G401.6 (cell line): ENCODE results near the gene QSOX1.

Experiments
- FAIRE-seq: peaks from 2 replicates; lab custom pipeline; 2012; peaks lifted over from hg19 to GRCh38; lab: Jason Lieb, UNC

Gene QSOX1

GRCh38 chr1:180171691-180172090 lies 17.0 kb downstream of the QSOX1 start:
- FAIRE-seq: no peak

DNA sequence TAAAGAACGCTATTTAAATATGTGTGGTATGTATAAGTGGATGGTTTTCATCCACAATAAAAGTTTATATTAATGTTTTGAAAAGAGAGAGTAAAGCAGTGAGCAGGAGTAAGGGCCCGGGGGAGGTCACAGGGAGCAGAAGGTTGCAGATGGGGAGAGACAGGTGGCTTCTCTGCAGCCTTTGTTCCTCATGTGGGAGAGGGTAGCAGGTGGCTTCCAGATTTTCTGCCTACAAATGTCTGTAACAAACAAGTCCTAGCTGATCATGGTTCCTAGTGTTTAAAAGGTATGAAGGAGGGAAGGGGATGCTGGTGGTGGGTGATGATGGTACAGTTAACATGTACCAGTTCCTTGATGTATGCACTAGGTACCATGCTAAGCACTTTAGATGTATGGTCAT lies 18.8 kb downstream of the QSOX1 start:
- FAIRE-seq: no peak

GRCh38 chr1:180173952-180174351 lies 19.3 kb downstream of the QSOX1 start:
- no peak for FAIRE-seq

- no peak for FAIRE-seq
These were observed 20.6 kb downstream of the QSOX1 start for GRCh38 chr1:180175291-180175690.

GRCh38 chr1:180175806-180176205 lies 21.1 kb downstream of the QSOX1 start:
- no peak for FAIRE-seq

DNA sequence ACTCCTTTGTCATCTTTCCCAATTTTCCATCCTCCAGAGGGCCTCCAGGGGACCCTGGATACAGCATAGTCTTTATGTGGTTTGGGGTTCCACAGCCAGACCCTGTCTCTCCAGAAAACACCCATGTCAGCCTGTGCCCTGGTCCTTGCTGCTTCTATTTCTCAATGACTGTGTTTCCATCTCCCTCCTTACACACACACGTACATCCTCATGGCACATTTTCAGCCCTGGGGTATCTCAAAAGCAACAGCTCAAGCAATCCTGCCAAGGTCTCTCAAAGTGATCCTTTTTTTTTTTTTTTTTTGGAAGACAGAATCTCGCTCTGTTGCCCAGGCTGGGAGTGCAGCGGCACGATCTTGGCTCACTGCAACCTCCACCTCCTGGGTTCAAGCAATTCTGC lies 22.3 kb downstream of the QSOX1 start:
- FAIRE-seq: no peak

DNA sequence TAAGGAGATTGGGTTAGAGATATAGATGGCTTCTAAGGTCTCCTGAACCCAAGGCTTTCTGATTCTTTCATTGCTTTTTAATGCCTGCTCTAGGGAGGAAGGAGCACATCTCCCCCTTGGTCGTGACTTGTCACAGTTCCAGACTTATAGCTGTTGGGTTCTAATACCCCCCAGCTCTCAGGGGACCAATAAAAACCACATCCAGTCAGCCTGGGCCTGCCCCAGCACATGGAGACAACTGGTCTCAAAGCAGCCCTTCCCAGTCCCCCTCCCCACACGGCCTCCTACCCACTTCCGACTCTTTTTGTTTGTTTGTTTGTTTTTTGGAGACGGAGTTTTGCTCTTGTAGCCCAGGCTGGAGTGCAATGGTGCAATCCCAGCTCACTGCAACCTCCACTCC lies 23.3 kb downstream of the QSOX1 start:
- no peak for FAIRE-seq

DNA sequence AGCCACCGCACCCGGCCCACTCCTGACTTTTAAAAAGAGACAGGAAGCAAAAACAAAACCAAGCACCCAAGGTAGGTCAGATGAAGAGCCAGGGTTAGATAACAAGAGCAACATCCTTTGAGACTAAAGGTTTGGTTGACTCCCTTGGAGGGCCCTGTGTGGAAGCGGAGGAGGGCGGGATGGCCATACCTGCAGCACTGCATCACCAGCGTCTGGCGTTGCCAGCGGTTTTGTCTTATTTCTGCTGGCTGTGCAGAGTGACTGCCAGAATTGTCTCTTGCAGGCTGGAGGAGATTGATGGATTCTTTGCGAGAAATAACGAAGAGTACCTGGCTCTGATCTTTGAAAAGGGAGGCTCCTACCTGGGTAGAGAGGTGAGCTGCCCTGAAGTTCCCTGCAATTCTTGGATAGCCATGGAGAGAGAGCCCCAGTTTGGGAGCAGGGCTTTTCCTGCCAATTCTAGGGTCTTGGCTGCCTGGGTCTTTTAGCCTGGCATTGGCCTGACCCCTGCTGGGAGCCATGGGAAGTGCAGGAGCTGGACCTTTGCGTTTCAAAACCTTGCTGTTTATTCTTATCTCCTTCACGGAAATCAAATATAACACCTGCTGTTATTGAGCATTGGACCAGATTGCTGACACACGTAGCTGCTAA lies 24.0 kb downstream of the QSOX1 start:
- FAIRE-seq: no peak

DNA sequence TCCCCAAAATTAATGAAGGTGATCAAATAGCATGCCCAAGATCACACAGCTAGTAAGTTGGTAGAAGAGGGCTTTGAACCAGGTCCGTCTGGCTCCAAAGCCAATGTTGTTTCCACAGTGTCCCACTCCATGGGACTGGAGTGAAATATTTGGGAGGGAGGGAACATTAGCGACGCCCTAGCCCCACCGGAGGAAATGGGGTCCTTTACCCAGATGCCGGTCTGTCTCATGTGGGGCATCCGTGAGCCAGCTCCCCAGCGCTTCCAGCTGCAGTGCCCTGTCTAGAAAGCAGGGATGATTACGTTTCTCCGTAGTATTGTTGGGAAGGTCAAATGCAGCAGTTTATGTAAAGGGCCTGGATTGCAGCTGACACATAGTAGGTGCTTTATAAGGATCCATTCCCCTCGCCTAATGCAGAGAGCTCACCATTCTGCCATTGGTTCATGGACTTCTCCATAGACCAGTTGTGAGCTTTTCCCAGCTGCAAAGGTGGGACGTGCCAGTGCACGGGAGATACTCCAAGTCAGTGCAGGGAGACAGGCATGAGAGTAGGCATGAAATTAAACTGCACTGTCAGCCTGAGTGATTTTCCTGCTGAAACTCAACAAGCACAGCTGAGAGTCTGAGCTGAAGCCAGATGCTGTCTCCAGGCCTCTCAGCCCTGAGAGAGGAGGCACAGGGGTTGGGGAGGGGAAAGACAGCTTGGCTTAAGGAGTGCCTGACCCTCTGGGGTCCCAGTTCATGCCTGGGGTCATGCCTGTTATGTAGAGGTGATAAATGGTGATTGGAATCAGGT lies 24.7 kb downstream of the QSOX1 start:
- FAIRE-seq: no peak

DNA sequence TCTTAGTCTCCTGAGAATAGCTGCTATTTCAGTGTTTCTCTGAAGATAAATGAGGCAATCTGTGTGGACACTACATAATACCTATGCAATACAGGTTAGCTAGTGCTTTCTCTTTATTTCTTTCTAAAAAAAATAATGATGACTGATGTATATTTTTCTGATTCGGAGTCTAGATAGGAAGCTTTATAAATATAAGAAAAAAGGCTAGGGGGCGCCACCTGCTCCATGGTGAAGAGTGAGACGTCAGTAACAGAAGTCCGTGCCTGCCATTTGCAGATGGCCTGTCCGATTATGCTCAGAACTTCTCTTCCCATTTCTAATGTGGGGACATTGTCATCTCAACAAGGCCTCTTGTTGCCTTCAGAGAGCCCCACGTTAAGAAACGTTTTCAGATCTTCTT lies 26.4 kb downstream of the QSOX1 start:
- no peak for FAIRE-seq

GRCh38 chr1:180181996-180182642 lies 27.4 kb downstream of the QSOX1 start:
- FAIRE-seq: no peak

DNA sequence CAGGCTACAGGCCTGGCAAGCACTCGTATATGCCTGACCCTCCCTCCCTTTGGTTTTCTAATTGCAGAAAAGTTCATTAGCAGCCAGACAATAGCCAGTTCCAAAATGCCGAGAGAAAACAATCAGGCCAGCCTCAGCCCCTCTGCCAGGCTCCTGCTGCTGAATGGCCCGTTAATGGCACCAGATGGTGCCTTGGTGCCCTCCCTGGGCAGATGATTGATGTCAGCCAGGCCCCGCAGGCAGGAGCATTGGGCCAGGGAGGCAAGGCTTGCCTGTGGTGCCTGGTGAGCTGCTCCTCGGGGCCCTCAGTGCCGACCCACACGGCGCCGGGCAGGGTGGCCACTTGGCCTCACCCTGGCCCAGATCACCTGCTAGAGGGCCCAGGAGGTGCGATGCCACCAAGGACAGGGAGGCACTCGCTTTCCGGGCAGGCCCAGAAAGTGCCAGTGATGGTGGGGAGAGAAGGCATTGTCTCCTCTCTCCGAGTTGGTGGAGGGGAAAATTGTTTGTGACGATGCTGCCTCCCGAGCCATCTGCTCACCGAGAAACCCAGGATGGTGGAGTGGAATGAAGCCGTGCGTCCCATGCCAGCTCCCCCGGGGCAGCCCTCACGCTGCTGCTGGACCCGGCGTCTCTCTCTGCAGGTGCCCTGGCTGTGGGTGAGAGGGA lies 28.1 kb downstream of the QSOX1 start:
- FAIRE-seq: no peak

GRCh38 chr1:180183426-180183825 lies 28.8 kb downstream of the QSOX1 start:
- FAIRE-seq: no peak

DNA sequence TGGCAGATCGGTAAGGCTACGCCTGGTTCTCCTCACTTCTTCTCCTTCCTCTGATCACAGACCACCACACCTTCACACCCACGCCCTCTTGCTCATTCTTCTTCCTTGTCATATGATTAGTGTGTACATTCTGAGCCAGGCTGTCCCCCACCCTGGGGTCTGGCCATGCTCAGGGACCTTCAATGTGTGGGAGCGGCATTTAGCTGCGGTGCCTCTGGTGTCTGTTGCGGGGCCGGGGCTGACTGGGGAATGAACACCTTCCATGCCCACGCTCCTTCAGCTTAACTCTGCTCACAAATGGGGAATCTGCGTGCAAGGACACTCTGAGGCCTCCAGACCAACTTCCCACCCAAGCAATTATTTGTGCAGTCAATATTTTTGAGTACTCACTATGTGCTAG lies 29.4 kb downstream of the QSOX1 start:
- FAIRE-seq: no peak

GRCh38 chr1:180185281-180185680 lies 30.6 kb downstream of the QSOX1 start:
- FAIRE-seq: no peak

DNA sequence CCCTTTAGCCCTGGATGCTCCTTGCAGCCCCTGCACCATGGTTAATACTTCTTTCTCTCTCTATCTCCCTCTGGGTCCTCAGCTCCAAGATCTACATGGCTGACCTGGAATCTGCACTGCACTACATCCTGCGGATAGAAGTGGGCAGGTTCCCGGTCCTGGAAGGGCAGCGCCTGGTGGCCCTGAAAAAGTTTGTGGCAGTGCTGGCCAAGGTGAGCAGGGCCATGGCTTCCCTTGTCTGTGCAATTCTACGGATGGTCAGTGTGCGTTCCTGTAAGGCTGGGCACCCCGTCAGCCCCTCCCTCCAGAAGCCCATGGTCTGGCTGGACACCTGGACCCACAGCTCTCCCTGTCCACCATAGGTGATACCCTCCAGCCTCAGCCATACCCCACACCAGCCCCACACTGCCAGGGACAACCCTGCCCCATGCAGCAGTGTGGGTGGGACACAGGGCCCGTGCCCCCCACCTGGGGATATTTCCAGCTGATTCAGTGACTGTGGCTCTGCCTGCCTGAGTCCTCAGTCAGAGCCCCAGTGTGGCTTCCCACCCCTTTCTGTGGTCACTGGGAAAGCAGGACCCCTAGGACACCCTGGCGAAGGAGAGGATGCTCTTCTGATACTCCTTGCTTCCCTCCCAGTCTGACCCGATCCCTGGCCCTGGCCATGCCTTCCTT lies 31.4 kb downstream of the QSOX1 start:
- no peak for FAIRE-seq

- no peak for FAIRE-seq
These were observed 32.2 kb downstream of the QSOX1 start for GRCh38 chr1:180186831-180187230.

DNA sequence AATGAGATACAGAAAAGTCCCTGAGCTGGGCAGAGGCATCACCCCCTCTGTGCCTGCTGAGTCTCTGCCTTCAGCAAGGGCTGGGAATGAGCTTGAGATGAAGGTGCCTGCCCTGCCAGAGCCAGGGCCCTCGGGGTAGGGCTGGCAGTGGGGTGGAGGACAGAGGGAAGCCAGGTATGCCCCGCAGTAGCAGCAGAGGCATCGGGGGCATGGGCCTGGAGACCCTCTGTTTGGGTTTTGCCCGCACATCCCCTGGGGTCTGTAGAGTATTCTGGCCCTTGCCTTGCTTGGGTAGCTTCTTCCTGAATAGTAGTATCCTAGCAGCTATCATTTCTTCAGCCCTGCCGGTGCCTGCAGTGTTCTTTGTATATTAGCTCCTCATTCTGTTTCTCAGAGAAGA lies 33.0 kb downstream of the QSOX1 start:
- no peak for FAIRE-seq

DNA sequence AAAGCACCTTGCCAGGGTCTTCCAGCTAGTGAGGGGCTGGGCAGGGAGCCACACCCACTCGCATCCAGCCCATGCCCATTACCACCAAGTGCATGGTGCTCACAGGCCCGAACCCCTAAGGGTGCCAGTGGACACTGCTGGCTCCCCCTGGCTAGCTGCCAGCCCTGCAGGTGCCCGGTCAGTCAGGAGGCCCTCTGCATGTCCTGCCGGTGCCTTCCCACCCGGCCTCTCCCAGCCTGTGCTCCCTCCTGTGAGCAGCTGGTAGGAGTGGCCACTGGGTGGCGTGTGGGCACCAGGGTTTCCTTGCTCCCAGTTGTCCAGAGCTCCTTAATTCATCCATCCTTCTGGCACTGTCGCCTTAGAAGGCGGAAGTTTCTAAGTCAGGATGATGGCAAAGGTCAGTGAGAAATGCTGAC lies 33.4 kb downstream of the QSOX1 start:
- FAIRE-seq: no peak

DNA sequence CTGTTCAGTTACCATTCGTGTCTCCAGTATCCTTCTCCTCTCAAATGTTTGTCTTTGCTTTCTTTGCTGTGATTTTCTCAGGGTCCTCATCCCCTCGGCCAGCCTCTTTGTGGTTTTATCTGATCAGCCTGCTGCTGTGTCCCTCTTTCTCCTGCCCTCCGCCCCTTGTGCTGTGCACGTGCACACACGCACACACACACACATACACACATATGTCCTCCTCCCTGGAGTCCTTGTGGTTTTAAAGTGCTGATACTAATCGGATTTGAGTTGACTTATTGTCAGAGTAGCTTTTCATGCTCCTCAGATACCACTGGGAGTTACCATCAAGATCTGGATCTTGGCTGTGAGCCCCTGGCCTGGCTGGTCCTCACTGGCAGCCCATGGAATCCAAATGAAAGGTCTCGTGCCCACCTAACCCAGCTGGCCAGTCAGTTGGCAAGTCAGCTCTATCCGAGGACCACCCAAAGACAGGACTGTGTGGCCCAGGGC lies 34.1 kb downstream of the QSOX1 start:
- FAIRE-seq: no peak

- FAIRE-seq: no peak
These were observed 35.4 kb downstream of the QSOX1 start for GRCh38 chr1:180190091-180190490.

- FAIRE-seq: no peak
These were observed 37.5 kb downstream of the QSOX1 start for GRCh38 chr1:180192172-180192571.
